A549 (cell line): ENCODE measurements around the gene CELF4. TPM values are rescaled to one million over a fixed set of nuclear protein-coding genes. Genes with fewer than 3 reads are reported as not detected.

ENCODE experiments used
- ATAC-seq, 2 experiments: fragments of 200-7000 bp in 1 of 2; fragments of >200 bp in 1 of 2; cut with Nextera tagmentation in 1 of 2; cut with Tn5 transposase in 1 of 2; 3 replicates each; pipeline versions ENCODE4 v1.8.0 to v1.9.1; 2018 to 2020; ENCODE audit warnings: mild to moderate bottlenecking in 1 of 2, moderate library complexity in 1 of 2
- CTCF ChIA-PET: fragments of 300-600 bp; sonication (Branson Sonifier 250); formaldehyde crosslinking; extraction: SDS; loops from one replicate; lab custom pipeline; 2021; ENCODE audit warnings: antibody characterized with exemption, inconsistent platforms; lab: Yijun Ruan, JAX
- POLR2A ChIA-PET: fragments of 350-600 bp; formaldehyde crosslinking; extraction: SDS; loops from one replicate; lab custom pipeline; 2021; ENCODE audit warnings: antibody characterized with exemption, inconsistent platforms; lab: Yijun Ruan, JAX
- DNase-seq, 2 experiments: peaks; one replicate each; pipeline versions ENCODE4 v3.0.0 to v3.0.0-alpha.2; 2011 to 2016; ENCODE audit warnings: low read depth in 1 of 2, low spot score in 1 of 2
- FAIRE-seq: peaks from 2 replicates; lab custom pipeline; 2011; peaks lifted over from hg19 to GRCh38; lab: Jason Lieb, UNC
- H3K27ac ChIP-seq, 2 experiments: fragments of >200 bp; sonication (Bioruptor Twin); formaldehyde crosslinking; 3 replicates each; pipeline ENCODE4 v1.5.1; 2016 to 2017
- H3K4me1 ChIP-seq: fragments of >200 bp; sonication (Bioruptor Twin); formaldehyde crosslinking; 3 replicates; pipeline ENCODE4 v1.6.1; 2016
- H3K4me2 ChIP-seq: fragments of >200 bp; sonication (Bioruptor Twin); formaldehyde crosslinking; 3 replicates; pipeline ENCODE4 v1.6.1; 2016
- H3K4me3 ChIP-seq: fragments of >200 bp; sonication (Bioruptor Twin); formaldehyde crosslinking; 3 replicates; pipeline ENCODE4 v1.5.1; 2016
- H3K9me3 ChIP-seq: fragments of >200 bp; sonication (Bioruptor Twin); formaldehyde crosslinking; 3 replicates; pipeline ENCODE4 v1.6.1; 2016
- BHLHE40 ChIP-seq: IDR thresholded peaks from 2 replicates; pipeline ENCODE4 v1.6.1; 2012; ENCODE audit warnings: low read depth, low read length, inconsistent platforms
- CBX8 ChIP-seq: fragments of 200-600 bp; sonication (generic); IDR thresholded peaks from 2 replicates; pipeline ENCODE4 v1.6.1; 2016
- CEBPB ChIP-seq, 2 experiments: fragments of >200 bp in 1 of 2; sonication (Bioruptor Twin) in 1 of 2; formaldehyde crosslinking in 1 of 2; IDR thresholded peaks; 2 replicates each; pipeline ENCODE4 v1.6.1; 2012 to 2016
- FOSB ChIP-seq: fragments of 250-450 bp; sonication (Bioruptor Pico); IDR thresholded peaks from 2 replicates; pipeline ENCODE4 v1.5.0; 2020; ENCODE audit warnings: mild to moderate bottlenecking, moderate library complexity
- HOXA7 ChIP-seq: fragments of 250-450 bp; sonication (Bioruptor Pico); IDR thresholded peaks from 2 replicates; pipeline ENCODE4 v1.5.0; 2020; ENCODE audit warnings: mild to moderate bottlenecking, moderate library complexity
- NPAS2 ChIP-seq: fragments of 250-450 bp; sonication (Bioruptor Pico); IDR thresholded peaks from 2 replicates; pipeline ENCODE4 v1.8.0; 2022; ENCODE audit warnings: mild to moderate bottlenecking, moderate library complexity, borderline replicate concordance
- RNF2 ChIP-seq: fragments of 200-600 bp; sonication (generic); IDR thresholded peaks from 2 replicates; pipeline ENCODE4 v1.6.1; 2016; ENCODE audit warnings: low read depth, mild to moderate bottlenecking, antibody characterized with exemption, moderate library complexity, borderline replicate concordance
- SREBF2 ChIP-seq: fragments of 450-650 bp; IDR thresholded peaks from 2 replicates; pipeline ENCODE4 v1.6.1; 2014; ENCODE audit warnings: mild to moderate bottlenecking, moderate library complexity
- TP53 ChIP-seq: fragments of 250-450 bp; sonication (Bioruptor Pico); IDR thresholded peaks from 2 replicates; pipeline ENCODE4 v1.5.0; 2021; ENCODE audit warnings: mild to moderate bottlenecking, moderate library complexity
- ZNF302 ChIP-seq: fragments of 250-450 bp; sonication (Bioruptor Pico); IDR thresholded peaks from 2 replicates; pipeline ENCODE4 v1.9.0; 2021; ENCODE audit warnings: inconsistent platforms, mild to moderate bottlenecking, moderate library complexity
- ZSCAN20 ChIP-seq: fragments of 250-450 bp; sonication (Bioruptor Pico); IDR thresholded peaks from 2 replicates; pipeline ENCODE4 v1.8.0; 2022; ENCODE audit warnings: mild to moderate bottlenecking, moderate library complexity
- WGBS: methylation state at CpG from one replicate; pipeline ENCODE4 v1.1.6; 2017; ENCODE audit errors: missing lambda C conversion rate; 5-methylcytosine and 5-hydroxymethylcytosine counted together
- polyA plus RNA-seq, 4 experiments: library from polyadenylated mRNA; depleted of rRNA in 3 of 4; stranded (reverse); fragments of >200 nt; fragmentation: RNase III in 1 of 4; extraction: RNeasy Plus Mini Kit Qiagen cat#74134 plus additional on column Dnase treatment in 1 of 4; gene quantifications; 2 replicates in 3 of 4; 3 replicates in 1 of 4; pipeline ENCODE4 v1.2.3, GENCODE V29; 2011 to 2017
- TF ChIP-seq, protein P1 (sequence below): fragments of 150-350 bp; IDR thresholded peaks from 2 replicates; pipeline ENCODE4 v1.6.1; 2014; ENCODE audit warnings: low read depth, mild to moderate bottlenecking, low read length
- TF ChIP-seq, protein P2 (sequence below): fragments of >200 bp; sonication (Bioruptor Twin); formaldehyde crosslinking; IDR thresholded peaks from 3 replicates; pipeline ENCODE4 v1.5.1; 2016
- TF ChIP-seq, protein P3 (sequence below): fragments of 250-450 bp; sonication (Bioruptor Pico); IDR thresholded peaks from 2 replicates; pipeline ENCODE4 v1.5.0; 2021; ENCODE audit warnings: mild to moderate bottlenecking, moderate library complexity, borderline replicate concordance
- TF ChIP-seq, protein P4 (sequence below): IDR thresholded peaks from 2 replicates; pipeline ENCODE4 v1.6.1; 2012; ENCODE audit warnings: low read depth, borderline replicate concordance

CELF4 gene
- polyA plus RNA-seq, 2 of the 4 experiments (the other 2 are of a cell fraction): 0.08 TPM; not detected in 1

- Histone ChIP-seq H3K4me2 (no peak overlapping the region), H3K4me3 (no peak overlapping the region), H3K27ac (no peak overlapping the region), H3K9me3 (no peaks in the 10 kb centered on the region), H3K4me1 (no peaks in the 10 kb centered on the region)
- 34% methylated on average over 6 of the region's 7 CpGs for WGBS
- TF ChIP-seq RNF2: no peak
- no peak for TF ChIP-seq CBX8
- no peak for TF ChIP-seq NPAS2 (CRISPR knock-in tag)
- DNase-seq (no peak), FAIRE-seq (no peak), ATAC-seq (no peak)
- ChIA-PET POLR2A (no interaction called here), CTCF (no interaction called here)
These were observed 24.1 kb downstream of the CELF4 start for GRCh38 chr18:37541517-37541916.

- Histone ChIP-seq H3K4me3 (no peak overlapping the region), H3K4me2 (no peak overlapping the region), H3K9me3 (no peaks in the 10 kb centered on the region), H3K27ac (no peak overlapping the region), H3K4me1 (no peaks in the 10 kb centered on the region)
- ChIA-PET CTCF (interaction anchor here (1.3 to 3.9 kb wide), 2 partner anchors 159 to 198 kb away, joined by 4 to 21 read pairs; no protein-coding TSS in a partner anchor), POLR2A (no interaction called here)
- DNase-seq: no peak
- no peak for ATAC-seq
- TF ChIP-seq, protein P1, sequence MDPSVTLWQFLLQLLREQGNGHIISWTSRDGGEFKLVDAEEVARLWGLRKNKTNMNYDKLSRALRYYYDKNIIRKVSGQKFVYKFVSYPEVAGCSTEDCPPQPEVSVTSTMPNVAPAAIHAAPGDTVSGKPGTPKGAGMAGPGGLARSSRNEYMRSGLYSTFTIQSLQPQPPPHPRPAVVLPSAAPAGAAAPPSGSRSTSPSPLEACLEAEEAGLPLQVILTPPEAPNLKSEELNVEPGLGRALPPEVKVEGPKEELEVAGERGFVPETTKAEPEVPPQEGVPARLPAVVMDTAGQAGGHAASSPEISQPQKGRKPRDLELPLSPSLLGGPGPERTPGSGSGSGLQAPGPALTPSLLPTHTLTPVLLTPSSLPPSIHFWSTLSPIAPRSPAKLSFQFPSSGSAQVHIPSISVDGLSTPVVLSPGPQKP: no peak
- no peak for TF ChIP-seq SREBF2
- TF ChIP-seq, protein P2, sequence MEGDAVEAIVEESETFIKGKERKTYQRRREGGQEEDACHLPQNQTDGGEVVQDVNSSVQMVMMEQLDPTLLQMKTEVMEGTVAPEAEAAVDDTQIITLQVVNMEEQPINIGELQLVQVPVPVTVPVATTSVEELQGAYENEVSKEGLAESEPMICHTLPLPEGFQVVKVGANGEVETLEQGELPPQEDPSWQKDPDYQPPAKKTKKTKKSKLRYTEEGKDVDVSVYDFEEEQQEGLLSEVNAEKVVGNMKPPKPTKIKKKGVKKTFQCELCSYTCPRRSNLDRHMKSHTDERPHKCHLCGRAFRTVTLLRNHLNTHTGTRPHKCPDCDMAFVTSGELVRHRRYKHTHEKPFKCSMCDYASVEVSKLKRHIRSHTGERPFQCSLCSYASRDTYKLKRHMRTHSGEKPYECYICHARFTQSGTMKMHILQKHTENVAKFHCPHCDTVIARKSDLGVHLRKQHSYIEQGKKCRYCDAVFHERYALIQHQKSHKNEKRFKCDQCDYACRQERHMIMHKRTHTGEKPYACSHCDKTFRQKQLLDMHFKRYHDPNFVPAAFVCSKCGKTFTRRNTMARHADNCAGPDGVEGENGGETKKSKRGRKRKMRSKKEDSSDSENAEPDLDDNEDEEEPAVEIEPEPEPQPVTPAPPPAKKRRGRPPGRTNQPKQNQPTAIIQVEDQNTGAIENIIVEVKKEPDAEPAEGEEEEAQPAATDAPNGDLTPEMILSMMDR: no peak
- no peak for FAIRE-seq
- WGBS: 6% methylated on average over 7 of the region's 9 CpGs
These were observed 25.0 kb downstream of the CELF4 start for GRCh38 chr18:37540424-37541138.

- TF ChIP-seq SREBF2 (no peak), CEBPB (IDR thresholded peaks at IDR 0.05) (no peak), BHLHE40 (no peak), TP53 (CRISPR knock-in tag) (no peak), ZNF302 (CRISPR knock-in tag) (no peak), FOSB (CRISPR knock-in tag) (no peak), ZSCAN20 (no peak), HOXA7 (CRISPR knock-in tag) (no peak)
- TF ChIP-seq, protein P2: no peak
- TF ChIP-seq, protein P3, sequence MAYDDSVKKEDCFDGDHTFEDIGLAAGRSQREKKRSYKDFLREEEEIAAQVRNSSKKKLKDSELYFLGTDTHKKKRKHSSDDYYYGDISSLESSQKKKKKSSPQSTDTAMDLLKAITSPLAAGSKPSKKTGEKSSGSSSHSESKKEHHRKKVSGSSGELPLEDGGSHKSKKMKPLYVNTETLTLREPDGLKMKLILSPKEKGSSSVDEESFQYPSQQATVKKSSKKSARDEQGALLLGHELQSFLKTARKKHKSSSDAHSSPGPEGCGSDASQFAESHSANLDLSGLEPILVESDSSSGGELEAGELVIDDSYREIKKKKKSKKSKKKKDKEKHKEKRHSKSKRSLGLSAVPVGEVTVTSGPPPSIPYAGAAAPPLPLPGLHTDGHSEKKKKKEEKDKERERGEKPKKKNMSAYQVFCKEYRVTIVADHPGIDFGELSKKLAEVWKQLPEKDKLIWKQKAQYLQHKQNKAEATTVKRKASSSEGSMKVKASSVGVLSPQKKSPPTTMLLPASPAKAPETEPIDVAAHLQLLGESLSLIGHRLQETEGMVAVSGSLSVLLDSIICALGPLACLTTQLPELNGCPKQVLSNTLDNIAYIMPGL (CRISPR knock-in tag): no peak
- TF ChIP-seq, protein P4, sequence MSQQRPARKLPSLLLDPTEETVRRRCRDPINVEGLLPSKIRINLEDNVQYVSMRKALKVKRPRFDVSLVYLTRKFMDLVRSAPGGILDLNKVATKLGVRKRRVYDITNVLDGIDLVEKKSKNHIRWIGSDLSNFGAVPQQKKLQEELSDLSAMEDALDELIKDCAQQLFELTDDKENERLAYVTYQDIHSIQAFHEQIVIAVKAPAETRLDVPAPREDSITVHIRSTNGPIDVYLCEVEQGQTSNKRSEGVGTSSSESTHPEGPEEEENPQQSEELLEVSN: no peak
- TF ChIP-seq, all 56 proteins: peak for 0
- ATAC-seq (no peak), FAIRE-seq (no peak), DNase-seq (no peak)
- no peaks in the 10 kb centered on the region for H3K9me3 ChIP-seq
- ChIA-PET POLR2A (no interaction called here), CTCF (interaction anchor here (0.5 to 3.9 kb wide), 10 partner anchors 12 to 332 kb away, joined by 3 to 21 read pairs (median 4); no protein-coding TSS in a partner anchor)
- 38% methylated on average over 3 of the region's 4 CpGs for WGBS
- no peak overlapping the region for H3K4me3 ChIP-seq
- H3K4me2 ChIP-seq: no peak overlapping the region
- H3K4me1 ChIP-seq: no peaks in the 10 kb centered on the region
- H3K27ac ChIP-seq: no peak overlapping the region
These were observed 26.4 kb downstream of the CELF4 start for GRCh38 chr18:37539236-37539635.
